ENCODE measurements around the gene REC114. TPM values are rescaled to one million over a fixed set of nuclear protein-coding genes. Genes with fewer than 3 reads are reported as not detected.
A peak's percentile ranks its signal among the peaks of the same experiment; 100 is the strongest.

REC114 gene
- total and polyA plus RNA-seq, 9 of the 15 experiments (the other 6 are each of a cell fraction or from before 2014, with no cell fraction given) = 0.07 to 0.24 TPM; not detected in 7

GRCh38 chr15:73504885-73505284 is 61.9 kb downstream of the REC114 start (continued):
- TF ChIP-seq DNMT1 (IDR thresholded peaks at IDR 0.05) (no peak), MAFF (IDR thresholded peaks at IDR 0.05; ENCODE audit: low read length) (no peak), ZNF436 (CRISPR knock-in tag; IDR thresholded peaks at IDR 0.05) (no peak), NFYB (IDR thresholded peaks at IDR 0.05; ENCODE audit: extremely low read depth, insufficient read length) (no peak), CTCFL (IDR thresholded peaks at IDR 0.05; ENCODE audit: borderline replicate concordance, insufficient read depth, low read depth, low read length, poor library complexity, severe bottlenecking) (no peak), ATF2 (CRISPR knock-in tag; IDR thresholded peaks at IDR 0.05) (no peak), HLTF (IDR thresholded peaks at IDR 0.05) (0 out of 2 replicates have a peak, but pooled peaks have one; percentile 27), TRIM24 (IDR thresholded peaks at IDR 0.05) (peak; percentile 90 to 91), CREM (IDR thresholded peaks at IDR 0.05; ENCODE audit: low read depth) (no peak), ZNF263 (CRISPR knock-in tag; IDR thresholded peaks at IDR 0.05; ENCODE audit: borderline replicate concordance) (no peak), ZNF134 (CRISPR knock-in tag; conservative IDR thresholded peaks at IDR 0.05) (no peak), ARID3A (IDR thresholded peaks at IDR 0.05; ENCODE audit: borderline replicate concordance, low read depth, low read length) (peak; percentile 33; the same call in 1 of the 2 replicates), PRDM10 (IDR thresholded peaks at IDR 0.05; ENCODE audit: partially characterized antibody) (no peak), ARID2 (IDR thresholded peaks at IDR 0.05) (no peak), PCBP2 (IDR thresholded peaks at IDR 0.05; ENCODE audit: low read depth, low read length, poor library complexity, severe bottlenecking) (no peak), HDAC2 (IDR thresholded peaks at IDR 0.05) (peak; percentile 75), MTA3 (IDR thresholded peaks at IDR 0.05; ENCODE audit: borderline replicate concordance) (no peak), IFI16 (CRISPR knock-in tag; IDR thresholded peaks at IDR 0.05) (no peak)
- TF ChIP-seq, protein P1, sequence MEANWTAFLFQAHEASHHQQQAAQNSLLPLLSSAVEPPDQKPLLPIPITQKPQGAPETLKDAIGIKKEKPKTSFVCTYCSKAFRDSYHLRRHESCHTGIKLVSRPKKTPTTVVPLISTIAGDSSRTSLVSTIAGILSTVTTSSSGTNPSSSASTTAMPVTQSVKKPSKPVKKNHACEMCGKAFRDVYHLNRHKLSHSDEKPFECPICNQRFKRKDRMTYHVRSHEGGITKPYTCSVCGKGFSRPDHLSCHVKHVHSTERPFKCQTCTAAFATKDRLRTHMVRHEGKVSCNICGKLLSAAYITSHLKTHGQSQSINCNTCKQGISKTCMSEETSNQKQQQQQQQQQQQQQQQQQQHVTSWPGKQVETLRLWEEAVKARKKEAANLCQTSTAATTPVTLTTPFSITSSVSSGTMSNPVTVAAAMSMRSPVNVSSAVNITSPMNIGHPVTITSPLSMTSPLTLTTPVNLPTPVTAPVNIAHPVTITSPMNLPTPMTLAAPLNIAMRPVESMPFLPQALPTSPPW (CRISPR knock-in tag; IDR thresholded peaks at IDR 0.05) = no peak

Data from K562 (cell line).